Measurements from ENCODE around the gene HRH2. TPM values are rescaled to one million over a fixed set of nuclear protein-coding genes. Genes with fewer than 3 reads are reported as not detected.

The HRH2 gene
- total and polyA plus RNA-seq, 9 of the 15 experiments (the other 6 are each of a cell fraction or from before 2014, with no cell fraction given): 0.04 TPM; not detected in 8

DNA sequence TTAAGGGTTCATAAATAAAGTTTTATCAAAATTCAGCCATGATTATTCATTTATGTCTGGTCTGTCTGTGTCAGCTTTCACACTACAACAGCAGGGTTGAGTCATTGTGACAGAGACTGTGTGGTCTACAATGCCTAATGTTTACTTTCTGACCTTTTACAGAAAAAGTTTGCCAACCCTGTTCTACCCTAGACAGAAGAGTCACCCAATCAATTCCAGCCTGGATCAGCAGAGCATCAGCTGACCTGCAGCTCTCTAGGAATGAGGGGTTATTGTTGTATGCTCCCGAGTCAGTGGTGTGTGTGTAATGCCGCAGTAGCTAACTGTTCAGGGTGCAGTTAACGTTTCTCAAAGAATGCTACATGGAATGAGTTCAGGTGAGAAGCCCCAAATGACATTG is 87.3 kb downstream of the HRH2 start:
- no peak for ATAC-seq

More for the DNA sequence above, 87.3 kb downstream of the HRH2 start:
- BruUV-seq (replicated peaks): no TSS peak
- H4K20me1 ChIP-seq (replicated peaks; ENCODE audit: control insufficient read depth, insufficient read depth, low read length): no peaks in the 10 kb centered on the region; the same call in 1 of the 2 replicates
- in situ Hi-C loops (cut with MboI): loop anchor here (25.0 kb wide), 2 partner anchors 842 to 1367 kb away; no protein-coding TSS in a partner anchor
- ChIA-PET CTCF (ENCODE audit: low intra/inter-chr PET ratio) (no interaction called here), POLR2A (no interaction called here)
- no peaks in the 10 kb centered on the region for H3K4me1 ChIP-seq (replicated peaks in 1 of 2; ENCODE audit: control insufficient read depth in 2 of 2, insufficient read depth in 2 of 2, low read length in 2 of 2)
- TF ChIP-seq PML (IDR thresholded peaks at IDR 0.05; ENCODE audit: low read length) (no peak), SIRT6 (IDR thresholded peaks at IDR 0.05; ENCODE audit: low read depth, low read length) (no peak), NBN (IDR thresholded peaks at IDR 0.05; ENCODE audit: low read depth) (no peak), ILK (tag; IDR thresholded peaks at IDR 0.05; ENCODE audit: borderline replicate concordance, low read depth) (no peak), FOXA1 (IDR thresholded peaks at IDR 0.05; ENCODE audit: borderline replicate concordance) (no peak), CSDE1 (IDR thresholded peaks at IDR 0.05) (no peak), ZNF408 (CRISPR knock-in tag; IDR thresholded peaks at IDR 0.05; ENCODE audit: low read depth) (no peak), FOXJ2 (tag; IDR thresholded peaks at IDR 0.05) (no peak), CBFA2T2 (conservative IDR thresholded peaks at IDR 0.05) (no peak)
- TF ChIP-seq, protein P1, sequence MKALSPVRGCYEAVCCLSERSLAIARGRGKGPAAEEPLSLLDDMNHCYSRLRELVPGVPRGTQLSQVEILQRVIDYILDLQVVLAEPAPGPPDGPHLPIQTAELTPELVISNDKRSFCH (CRISPR knock-in tag; IDR thresholded peaks at IDR 0.05): no peak
- TF ChIP-seq, protein P1 (tag; IDR thresholded peaks at IDR 0.05): no peak
- TF ChIP-seq, protein P2, sequence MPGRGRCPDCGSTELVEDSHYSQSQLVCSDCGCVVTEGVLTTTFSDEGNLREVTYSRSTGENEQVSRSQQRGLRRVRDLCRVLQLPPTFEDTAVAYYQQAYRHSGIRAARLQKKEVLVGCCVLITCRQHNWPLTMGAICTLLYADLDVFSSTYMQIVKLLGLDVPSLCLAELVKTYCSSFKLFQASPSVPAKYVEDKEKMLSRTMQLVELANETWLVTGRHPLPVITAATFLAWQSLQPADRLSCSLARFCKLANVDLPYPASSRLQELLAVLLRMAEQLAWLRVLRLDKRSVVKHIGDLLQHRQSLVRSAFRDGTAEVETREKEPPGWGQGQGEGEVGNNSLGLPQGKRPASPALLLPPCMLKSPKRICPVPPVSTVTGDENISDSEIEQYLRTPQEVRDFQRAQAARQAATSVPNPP (IDR thresholded peaks at IDR 0.05; ENCODE audit: borderline replicate concordance, insufficient read depth, insufficient read length): no peak
- H3K79me2 ChIP-seq (ENCODE audit: control insufficient read depth, insufficient read depth, low read length): no peaks in the 10 kb centered on the region
- no peak for FAIRE-seq
- H3K27ac ChIP-seq (ENCODE audit: extremely low read depth, low read depth, low read length): no peak overlapping the region
- no peaks in the 10 kb centered on the region for H3K9me1 ChIP-seq (ENCODE audit: control insufficient read depth, insufficient read depth, low read length)
- no peaks in the 10 kb centered on the region for H3K36me3 ChIP-seq (ENCODE audit: control insufficient read depth, insufficient read depth, low read length)
- no peak overlapping the region for H3K9ac ChIP-seq (ENCODE audit: insufficient read depth in 1 of 2, low read depth in 2 of 2, low read length in 2 of 2)
- H2AFZ ChIP-seq (ENCODE audit: low read depth, low read length): no peak overlapping the region
- WGBS (ENCODE audit: insufficient coverage, low coverage, missing lambda C conversion rate): 0% methylated on average over 3 of the region's 3 CpGs
- no peak overlapping the region for H3K4me3 ChIP-seq
- no peak for DNase-seq (ENCODE audit: extremely low read depth in 1 of 4, low spot score in 3 of 4)
- H3K9me3 ChIP-seq (replicated peaks; ENCODE audit: control insufficient read depth, insufficient read depth, low read depth, low read length): no peaks in the 10 kb centered on the region
- intact Hi-C loops (cut with micrococcal nuclease): no loop called here
- H3K4me2 ChIP-seq (ENCODE audit: insufficient read depth, low read length): no peak overlapping the region
- H3K27me3 ChIP-seq (ENCODE audit: control insufficient read depth in 2 of 2, insufficient read depth in 2 of 2, low read length in 2 of 2): peaks cover 0 to 6% of the 10 kb centered on the region in 2 experiments; a peak in 2 of 5 replicates
